Measurements from ENCODE around the gene PPP6R3. TPM values are rescaled to one million over a fixed set of nuclear protein-coding genes. Genes with fewer than 3 reads are reported as not detected.
A peak's percentile ranks its signal among the peaks of the same experiment; 100 is the strongest.
"Not testable (repeated sequence)": the region's sequence is repeated elsewhere in the genome, so short reads cannot be mapped to it uniquely, and the experiment has no call there.

The PPP6R3 gene
- total RNA-seq, 1 experiment from 2014 or later, result 113 TPM

DNA sequence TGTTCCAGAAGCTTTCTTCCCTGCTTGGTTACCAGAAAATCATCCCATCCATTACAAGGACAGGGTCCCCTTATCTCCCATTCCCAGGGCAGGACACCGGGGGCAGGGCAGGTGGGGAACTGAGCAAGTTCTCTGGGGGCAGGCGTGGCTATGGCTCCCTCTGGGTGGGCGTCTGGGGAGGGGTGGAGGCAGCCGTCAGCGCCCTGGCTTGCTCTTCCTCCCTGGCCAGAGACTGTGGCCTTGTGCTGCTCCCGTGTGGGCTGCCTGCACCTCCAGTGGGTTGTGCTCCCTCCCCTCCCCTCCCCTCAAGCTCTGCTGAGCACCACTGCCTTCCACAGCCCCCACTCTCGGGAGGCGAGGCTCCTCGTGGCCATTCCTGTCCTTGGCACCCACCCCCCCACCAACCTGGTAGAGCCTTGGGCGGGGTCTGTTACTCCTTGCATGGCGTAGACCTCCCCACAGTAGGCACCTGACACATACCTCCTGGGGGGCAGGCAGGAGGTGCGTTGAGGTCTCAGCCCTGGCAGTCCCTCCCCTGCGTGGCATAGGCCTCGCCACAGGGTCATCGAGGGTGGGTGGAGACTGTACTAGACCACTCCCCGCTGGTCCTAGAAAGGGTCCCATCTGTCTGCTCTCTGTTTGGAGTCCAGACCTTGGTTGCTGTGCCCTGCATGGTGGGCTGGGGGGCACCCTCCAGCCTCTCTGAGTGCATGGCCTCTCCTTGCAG, 24.2 kb upstream of the PPP6R3 start:
- no peak for DNase-seq (ENCODE audit: low read depth)

DNA sequence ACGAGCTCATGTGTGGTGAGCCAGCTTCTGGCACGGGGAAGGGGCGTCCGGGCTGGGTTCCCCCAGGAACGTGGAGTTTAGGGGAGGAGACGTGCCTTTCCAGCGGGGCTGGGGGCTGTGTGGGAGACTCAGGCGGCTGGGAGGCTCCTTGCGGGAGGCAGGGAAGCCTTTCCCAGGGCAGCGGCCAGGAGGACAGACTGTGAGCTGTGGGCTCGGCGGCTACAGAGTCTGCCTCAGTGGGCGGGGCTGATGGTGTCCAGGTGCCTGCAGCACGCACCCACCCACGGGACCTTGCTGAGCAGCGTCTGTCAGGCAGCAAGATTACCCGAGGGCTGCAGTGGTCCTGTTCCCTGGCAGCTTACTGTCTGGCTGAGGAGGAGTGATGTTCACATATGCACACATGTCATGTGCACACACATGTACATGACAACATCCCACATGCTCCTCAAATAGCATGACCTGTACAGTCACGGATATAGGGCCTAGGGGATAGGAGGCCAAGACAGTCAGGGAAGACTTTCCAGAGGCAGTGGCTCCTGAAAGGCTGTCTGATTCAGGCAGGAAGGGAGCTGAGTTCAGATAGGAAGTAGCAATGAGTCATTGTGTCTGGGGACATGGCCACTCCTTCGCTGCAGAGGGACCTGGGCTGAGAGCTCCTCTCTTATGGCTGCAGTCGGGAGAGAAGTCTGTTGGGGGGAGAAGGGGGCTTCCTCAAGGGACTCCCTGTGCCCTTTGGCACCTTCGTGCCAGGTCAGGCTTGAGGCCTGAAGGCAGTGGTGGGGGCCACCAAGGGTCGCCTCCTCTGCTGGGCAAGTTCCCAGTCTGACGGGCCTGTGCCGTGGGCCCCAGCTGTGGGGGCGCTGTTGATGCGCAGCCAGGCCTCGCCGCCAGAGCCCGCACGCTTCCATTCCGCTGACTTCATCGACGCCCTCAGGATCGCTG, 23.3 kb upstream of the PPP6R3 start:
- DNase-seq (ENCODE audit: low read depth), result peak; percentile 62

DNA sequence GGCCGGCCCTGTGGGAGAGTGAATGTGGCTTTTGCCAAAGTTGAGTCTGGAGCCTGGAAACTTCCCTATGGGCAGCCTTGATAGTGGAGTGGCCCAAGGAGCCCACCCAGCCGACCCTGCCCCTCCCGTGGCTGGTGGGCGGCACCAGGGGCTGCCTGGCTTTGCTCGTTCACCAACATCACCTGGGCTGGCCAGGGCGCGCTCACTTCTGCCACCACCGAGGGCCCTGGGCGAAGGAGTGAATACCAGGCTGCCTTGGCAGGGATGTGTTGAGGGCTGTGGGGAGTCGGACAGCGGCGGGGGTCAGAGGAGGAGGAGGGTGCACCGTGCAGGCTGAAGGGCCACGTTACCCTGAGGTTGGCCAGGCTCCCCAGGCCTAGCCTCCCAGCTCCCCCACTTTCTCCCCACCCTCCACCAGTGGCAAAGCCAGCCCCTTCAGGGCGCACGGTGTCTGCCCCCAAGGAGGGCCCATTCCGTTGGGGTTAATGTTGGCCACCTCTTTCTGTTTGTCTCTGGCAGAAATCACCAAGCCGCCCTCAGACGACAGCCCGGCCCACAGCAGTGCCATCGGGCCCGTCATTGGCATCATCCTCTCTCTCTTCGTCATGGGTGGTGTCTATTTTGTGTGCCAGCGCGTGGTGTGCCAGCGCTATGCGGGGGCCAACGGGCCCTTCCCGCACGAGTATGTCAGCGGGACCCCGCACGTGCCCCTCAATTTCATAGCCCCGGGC, 22.5 kb upstream of the PPP6R3 start:
- DNase-seq (ENCODE audit: low read depth), result no peak

DNA sequence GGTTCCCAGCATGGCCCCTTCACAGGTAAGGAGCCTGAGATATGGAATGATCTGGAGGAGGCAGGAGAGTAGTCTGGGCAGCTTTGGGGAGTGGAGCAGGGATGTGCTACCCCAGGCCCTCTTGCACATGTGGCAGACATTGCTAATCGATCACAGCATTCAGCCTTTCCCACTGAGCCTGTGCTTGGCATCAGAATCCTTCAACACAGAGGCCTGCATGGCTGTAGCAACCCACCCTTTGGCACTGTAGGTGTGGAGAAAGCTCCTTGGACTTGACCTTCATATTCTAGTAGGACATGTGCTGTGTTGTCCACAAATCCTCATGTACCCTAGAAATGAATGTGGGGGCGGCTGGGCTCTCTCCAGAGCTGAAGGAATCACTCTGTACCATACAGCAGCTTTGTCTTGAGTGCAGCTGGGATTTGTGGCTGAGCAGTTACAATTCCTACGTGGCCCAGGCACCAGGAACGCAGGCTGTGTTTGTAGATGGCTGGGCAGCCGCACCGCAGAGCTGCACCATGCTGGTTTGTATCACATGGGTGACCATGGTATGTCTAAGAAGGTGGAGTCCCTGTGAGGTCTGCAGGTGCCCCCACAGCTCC, 21.8 kb upstream of the PPP6R3 start:
- no peak for DNase-seq (ENCODE audit: low read depth)

DNA sequence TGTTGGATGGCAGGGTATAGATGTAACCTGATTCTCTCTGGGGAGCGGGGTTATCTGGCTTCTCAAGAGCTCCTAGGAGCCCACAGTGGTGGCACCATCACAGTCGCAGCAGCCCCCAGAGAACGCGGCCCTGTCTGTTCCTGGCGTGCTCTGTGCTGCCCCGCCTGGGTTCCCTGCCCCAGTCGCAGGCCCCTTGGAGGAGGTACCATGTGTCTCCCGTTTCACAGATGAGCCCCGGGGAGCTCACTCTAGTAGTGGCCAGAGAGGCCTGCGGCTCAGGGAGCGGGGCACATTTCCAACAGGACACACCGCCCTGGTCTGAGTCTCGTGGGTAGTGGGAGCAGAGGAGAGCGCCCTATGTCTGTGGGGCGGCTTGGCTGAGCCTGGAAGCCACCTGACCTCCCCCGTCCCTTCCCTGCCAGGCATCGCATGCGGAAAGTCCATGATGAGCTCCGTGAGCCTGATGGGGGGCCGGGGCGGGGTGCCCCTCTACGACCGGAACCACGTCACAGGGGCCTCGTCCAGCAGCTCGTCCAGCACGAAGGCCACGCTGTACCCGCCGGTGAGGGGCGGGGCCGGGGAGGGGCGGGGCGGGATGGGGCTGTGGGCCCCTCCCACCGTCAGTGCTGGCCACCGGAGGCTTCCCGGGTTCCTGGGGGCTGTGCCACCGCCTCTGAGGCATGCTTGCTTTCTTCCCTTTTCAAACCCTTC, 21.0 kb upstream of the PPP6R3 start:
- no peak for DNase-seq (ENCODE audit: low read depth)

DNA sequence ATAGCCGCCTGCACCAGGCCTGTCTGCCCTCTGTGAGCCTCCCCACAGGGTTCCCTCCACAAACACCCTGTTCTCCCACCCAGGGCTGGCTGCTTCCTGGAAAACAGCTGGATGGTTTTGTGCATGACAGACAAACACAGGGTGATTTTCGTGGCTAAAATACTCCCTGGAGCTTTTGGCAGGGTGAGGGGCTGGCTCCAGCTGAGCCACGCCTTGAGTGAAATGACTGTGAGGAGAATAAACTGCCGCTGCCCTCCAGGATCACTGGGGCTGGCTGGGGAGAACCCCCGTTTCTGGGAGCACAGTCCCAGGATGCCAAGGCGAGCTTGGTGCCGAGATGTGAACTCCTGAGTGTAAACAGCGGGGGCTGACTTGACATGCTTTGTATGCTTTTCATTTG, 20.3 kb upstream of the PPP6R3 start:
- DNase-seq (ENCODE audit: low read depth), result no peak

DNA sequence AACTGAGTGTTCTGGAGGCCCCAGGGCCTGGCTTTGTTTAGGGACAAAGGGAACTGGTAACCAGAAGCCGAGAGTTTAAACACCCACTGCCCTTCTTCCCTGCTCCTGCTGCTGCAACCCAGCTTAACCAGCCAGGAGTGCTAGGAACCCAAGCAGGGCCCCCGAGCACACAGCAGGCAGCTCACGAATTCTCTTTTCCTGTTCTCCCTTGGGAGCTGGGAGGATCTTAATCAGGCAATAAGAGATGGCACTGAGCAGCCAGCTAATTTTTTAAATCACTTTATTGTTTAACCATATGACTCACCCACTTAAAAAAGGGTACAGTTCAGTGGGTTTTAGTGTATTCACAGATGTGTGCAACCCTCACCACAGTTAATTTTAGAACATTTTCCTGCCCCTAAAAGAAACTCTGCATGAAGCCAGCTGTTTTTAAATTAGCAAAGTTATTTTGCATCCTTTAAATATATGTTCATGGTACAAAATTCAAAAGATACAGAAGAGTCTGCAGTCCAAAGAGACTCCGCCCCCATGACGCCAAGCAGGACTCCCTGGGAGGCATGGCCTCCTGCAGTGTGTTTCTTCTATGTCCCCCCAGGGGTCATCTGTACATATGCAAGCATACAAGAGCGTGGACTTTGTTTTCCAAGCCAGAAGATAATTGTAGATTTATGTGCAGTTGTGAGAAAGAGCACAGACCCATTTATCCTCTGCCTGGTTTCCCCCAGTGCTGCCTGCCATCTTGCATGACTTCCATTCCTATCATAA, 18.9 kb upstream of the PPP6R3 start:
- DNase-seq (ENCODE audit: low read depth), result peak; percentile 81

DNA sequence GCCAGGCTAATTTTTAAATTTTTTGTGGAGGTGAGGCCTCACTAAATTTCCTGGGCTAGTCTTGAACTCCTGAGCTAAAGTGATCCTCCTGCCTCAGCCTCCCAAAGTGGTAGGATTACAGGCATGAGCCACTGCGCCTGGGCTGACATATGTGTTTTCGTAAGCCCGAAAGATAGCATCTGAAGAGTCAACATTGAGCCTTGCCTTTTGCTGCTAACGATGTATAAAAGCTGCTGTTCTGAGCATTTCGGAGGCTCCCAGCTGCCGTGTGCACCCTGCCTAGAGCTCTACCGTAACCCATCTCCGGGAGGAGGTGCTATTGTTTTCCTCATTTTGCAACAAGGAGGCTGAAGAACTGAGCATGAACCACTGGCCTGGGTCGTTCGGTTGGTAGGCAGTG, 18.1 kb upstream of the PPP6R3 start:
- DNase-seq (ENCODE audit: low read depth), result no peak

DNA sequence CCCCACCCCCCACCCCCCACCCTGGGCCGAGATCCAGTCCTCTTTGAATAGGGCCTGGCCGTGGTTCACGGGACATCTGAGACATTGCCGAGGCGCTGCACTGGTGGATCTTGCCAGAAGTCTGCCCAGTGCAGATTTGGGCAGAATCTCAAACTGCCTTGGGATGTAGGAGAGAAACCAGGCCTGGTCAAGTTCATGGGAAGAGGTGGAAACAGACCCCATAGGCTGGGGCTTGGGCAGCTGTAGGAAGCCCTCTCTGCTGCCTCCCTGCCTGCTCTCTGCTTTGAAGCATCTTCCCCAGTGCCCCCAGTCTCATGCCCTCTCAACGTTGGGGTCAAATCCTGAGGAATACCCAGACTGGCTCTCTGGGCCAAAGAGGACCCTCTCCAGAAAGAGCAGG, 16.0 kb upstream of the PPP6R3 start:
- DNase-seq (ENCODE audit: low read depth), result no peak

DNA sequence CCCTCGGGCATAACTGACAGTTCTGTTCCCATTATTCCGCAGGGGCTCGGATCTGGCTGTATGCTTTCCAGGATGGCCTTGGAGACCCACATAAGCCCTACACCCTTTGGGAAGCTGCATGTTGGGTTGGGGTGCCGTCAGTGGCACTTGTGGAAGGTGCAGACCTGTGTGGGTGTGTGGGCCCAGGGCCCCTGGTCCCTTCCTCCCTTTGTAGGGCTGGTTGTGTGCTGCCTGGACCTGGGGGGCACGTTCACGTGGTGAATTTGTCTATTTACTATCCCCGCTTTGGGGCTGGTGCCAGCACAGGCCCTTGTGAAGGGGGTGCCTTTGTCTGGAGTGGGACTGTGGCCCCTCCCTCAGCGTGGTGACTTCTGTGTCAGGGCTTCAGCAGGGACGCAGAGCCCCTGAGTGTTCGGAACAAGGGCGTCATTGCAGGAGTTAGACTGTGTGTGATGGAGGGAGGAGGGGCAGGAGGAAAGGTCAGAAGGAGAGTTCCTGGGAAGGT, 15.0 kb upstream of the PPP6R3 start:
- DNase-seq (ENCODE audit: low read depth), result no peak

DNA sequence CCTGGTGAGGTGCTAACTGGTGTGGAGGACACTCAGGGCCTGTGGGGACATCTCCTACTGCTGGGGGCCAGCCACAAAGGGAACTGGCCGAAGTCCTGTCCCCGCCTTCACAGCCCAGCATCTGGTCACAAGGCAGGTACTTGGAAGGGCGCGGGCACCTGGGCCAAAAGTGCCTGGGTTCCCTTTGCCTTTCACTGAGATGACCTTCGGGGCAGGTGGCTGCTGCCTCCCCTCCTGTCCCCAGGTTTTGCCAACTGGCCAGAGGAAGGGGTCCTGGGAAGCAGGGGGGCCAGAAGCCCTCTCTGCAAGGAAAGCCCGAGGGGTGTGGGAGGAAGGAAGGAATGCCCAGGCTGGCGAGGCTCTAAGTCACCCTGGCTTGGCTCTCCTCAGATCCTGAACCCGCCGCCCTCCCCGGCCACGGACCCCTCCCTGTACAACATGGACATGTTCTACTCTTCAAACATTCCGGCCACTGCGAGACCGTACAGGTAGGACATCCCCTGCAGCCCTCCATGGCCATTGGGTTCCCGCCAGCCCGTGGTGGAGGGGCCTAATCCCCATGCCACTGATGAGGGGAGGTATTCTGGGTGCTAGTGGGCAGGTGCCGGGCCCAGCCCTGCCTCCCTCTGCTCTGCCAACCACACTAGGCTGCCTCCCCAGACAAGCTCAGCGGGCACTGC, 14.4 kb upstream of the PPP6R3 start:
- no peak for DNase-seq (ENCODE audit: low read depth)

DNA sequence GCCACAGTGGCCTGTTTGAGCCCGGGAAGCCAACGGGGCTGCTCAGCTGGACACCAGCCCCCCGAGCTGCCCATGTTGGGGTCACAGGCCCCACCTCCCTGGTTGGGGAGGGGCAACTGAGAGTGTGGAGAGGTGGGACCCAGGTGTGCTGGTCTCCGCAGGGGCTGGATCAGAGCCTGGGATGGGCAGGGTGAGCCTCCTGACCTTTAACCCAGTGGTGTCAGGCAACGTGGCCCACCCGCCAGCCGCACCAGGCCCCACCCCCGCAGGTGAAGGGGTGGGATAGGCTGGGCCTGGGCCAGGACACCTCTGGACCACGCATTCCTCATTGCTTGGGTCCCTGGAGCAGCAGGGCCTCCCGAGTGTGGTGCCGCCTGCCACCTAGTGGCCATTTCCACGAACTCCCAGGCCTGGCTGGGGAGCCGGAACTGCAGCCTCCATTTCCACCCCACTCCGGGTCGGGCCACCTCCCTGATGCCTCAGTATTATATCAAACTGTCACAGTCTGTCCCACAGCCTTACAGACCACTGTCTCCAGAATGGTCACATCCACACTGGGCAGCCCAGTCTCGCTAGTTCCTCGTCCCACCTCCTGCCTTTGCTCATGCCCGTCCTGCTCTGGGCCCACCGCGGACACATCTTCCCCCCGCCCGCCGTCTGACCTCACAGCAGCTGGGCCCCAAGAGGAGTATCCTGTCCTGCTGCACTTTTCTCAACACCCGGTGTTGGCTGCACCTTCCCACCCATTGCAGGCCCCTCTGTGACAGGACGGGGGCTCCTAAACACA, 13.3 kb upstream of the PPP6R3 start:
- DNase-seq (ENCODE audit: low read depth), result peak; percentile 64

DNA sequence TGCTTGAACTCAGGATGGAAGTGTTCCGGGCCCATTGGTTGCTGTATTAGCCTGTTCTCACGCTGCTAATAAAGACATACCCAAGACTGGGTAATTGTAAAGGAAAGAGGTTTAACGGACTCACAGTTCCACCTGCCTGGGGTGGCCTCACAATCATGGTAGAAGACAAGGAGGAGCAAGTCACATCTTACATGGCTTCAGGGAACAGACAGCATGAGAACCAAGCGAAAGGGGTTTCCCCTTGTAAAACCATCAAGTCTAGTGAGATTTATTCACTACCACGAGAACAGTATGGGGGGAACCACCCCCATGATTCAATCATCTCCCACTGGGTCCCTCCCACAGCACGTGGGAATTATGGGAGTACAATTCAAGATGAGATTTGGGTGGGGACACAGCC, 12.6 kb upstream of the PPP6R3 start:
- DNase-seq (ENCODE audit: low read depth), result not testable (repeated sequence)

DNA sequence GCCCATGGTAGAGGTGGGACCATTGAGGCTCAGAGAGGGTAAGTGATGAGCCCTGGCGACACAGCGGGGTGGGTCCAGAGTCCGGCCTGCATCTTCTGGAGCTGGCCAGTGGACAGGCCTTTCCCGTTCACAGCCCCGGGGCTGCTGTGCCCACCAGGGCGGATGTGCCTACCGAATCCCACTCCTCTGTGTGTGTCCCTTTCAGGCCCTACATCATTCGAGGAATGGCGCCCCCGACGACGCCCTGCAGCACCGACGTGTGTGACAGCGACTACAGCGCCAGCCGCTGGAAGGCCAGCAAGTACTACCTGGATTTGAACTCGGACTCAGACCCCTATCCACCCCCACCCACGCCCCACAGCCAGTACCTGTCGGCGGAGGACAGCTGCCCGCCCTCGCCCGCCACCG, 11.9 kb upstream of the PPP6R3 start:
- no peak for DNase-seq (ENCODE audit: low read depth)

DNA sequence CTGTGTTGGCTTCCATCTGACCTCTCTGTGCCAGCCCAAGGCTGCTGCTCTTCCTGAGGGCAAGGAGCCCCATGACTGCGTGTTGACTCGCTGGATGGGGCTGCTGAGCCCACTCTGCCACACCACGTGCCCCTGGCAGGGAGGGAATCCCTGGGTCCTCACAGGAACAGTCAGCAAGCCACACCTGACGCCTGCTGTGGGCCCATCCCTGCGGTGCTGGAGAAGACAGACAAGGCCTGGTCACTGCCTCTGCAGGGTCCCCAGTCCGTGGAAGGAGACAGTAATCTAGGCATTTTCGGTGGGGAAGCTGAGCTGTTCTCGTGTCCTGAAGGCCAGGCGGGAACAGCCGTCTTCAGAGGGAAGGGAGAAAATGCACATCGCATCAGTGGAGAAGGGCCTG, 10.6 kb upstream of the PPP6R3 start:
- no peak for DNase-seq (ENCODE audit: low read depth)

DNA sequence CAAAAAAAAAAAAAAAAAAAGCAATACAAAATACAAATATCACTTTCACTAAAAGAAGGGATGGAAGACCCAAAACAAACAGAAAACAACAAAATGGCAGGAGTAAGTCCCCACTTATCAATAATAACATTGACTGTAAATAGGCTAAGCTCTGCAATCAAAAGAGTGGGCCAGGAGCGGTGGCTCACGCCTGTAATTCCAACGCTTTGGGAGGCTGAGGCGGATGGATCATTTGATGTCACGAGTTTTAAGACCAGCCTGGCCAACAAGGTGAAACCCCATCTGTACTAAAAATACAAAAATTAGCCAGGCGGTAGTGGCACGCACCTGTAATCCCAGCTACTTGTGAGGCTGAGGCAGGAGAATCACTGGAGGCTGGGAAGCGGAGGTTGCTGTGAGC, 9.8 kb upstream of the PPP6R3 start:
- DNase-seq (ENCODE audit: low read depth), result no peak

DNA sequence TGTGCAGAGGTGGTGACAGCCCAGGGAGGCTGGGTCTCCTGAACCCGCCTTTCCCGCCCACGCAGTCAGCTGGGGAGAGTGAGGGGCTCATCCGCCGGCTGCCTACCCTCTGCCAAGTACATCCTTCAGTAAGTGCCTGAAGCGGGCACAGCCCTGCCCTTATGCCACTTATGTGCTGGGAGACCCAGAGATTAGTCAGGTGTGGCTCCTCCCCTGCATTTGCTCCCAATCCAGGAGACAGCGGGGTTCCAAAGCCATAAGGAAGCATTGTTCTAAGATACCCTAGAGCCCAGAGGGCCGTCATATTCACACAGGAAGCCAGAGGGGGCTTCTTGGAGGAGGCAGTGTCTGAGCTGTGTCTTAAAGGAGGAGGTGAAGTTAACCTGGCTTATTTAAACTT, 5.8 kb upstream of the PPP6R3 start:
- DNase-seq (ENCODE audit: low read depth), result no peak

DNA sequence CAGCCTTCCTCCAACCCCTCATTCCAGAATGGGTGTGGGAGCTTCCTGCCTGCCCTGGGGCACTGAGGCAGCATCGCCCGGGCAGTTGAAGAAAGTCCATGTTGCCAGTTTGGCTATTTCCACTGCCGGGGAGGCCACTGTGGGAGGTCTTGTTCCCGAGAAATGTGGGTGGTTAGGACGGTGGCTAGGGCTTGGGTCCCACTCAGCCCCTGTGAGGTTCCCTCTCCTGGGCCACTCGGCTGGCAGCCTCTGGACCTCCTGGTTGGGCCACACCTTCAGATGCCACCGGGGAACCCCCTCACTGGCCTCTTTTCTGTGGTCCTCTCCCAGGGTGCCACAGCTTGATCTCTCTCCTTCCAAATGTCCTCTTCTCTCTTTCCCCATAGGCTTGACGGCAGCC, 5.1 kb upstream of the PPP6R3 start:
- no peak for DNase-seq (ENCODE audit: low read depth)

Data from RPMI7951 (cell line).